PC-3 (cell line): ENCODE measurements around the gene NMUR1.

Experiments
- CTCF ChIP-seq: fragments of 300-600 bp; sonication (generic); conservative IDR thresholded peaks from 2 replicates; pipeline ENCODE4 v1.5.1; 2017; ENCODE audit warnings: antibody characterized with exemption, low read depth, mild to moderate bottlenecking, low read length
- EZH2phosphoT487 ChIP-seq: fragments of 300-600 bp; sonication (generic); IDR thresholded peaks from 2 replicates; pipeline ENCODE4 v1.6.1; 2018; ENCODE audit warnings: mild to moderate bottlenecking, antibody characterized with exemption, low read length, borderline replicate concordance

DNA sequence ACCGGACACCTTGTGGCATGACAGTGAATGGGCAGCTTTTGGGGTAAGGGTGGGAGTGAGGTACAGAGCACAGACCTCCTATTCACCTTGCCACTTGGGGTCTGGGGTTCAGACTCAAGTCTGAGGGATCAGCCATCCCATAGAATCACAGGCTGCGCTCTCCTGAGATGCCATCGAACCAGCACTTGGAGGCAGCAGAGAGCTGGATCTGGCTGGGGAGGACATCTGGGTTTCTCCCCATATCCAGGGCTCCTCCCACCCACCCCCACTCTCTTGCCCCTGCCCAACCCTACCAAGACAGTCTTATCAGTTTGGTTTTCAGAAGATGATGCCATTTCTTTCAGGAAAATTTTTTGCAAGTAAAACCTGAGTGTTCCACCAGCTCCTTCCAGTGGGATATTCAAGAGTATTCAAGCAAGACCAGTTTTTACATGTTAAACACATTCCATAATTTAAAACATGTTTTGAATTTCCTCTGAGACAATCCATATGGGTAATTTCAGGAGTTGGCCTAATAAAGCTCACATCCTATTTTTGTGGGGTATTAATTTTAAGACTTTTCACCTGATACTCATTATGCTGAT lies 33.2 kb upstream of the NMUR1 start:
- TF ChIP-seq EZH2phosphoT487: no peak
- peak; percentile 62 for TF ChIP-seq CTCF
